Liver (tissue), 9 donors: Measurements from ENCODE around the gene B4GALT6. TPM values are rescaled to one million over a fixed set of nuclear protein-coding genes. Genes with fewer than 3 reads are reported as not detected.

Source experiments
- DNase-seq: peaks from one replicate; pipeline ENCODE4 v3.0.0-alpha.2; 2017; ENCODE audit warnings: low spot score
- H3K27ac ChIP-seq, 2 donors: one replicate each; pipeline ENCODE4 v1.7.0; 2013; ENCODE audit warnings: inconsistent platforms in 2 of 2, low read length in 2 of 2, control low read depth in 1 of 2, low read depth in 1 of 2, mild to moderate bottlenecking in 1 of 2
- H3K27me3 ChIP-seq, 4 donors: one replicate each; pipeline versions ENCODE4 v1.6.1 to v1.7.0; 2013; ENCODE audit warnings: low read length in 3 of 4, inconsistent platforms in 1 of 4, mild to moderate bottlenecking in 1 of 4, moderate library complexity in 1 of 4; ENCODE audit not compliant: control insufficient read depth in 4 of 4, insufficient read depth in 4 of 4
- H3K36me3 ChIP-seq, 4 donors: one replicate each; pipeline versions ENCODE4 v1.6.1 to v1.7.0; 2013; ENCODE audit warnings: low read length in 3 of 4, mild to moderate bottlenecking in 3 of 4, low read depth in 1 of 4, moderate library complexity in 1 of 4; ENCODE audit not compliant: control insufficient read depth in 4 of 4, insufficient read depth in 3 of 4
- H3K4me1 ChIP-seq, 4 donors: one replicate each; pipeline versions ENCODE4 v1.6.1 to v1.7.0; 2013; ENCODE audit warnings: low read length in 3 of 4, mild to moderate bottlenecking in 3 of 4, moderate library complexity in 1 of 4; ENCODE audit not compliant: control insufficient read depth in 4 of 4, insufficient read depth in 4 of 4
- H3K4me3 ChIP-seq, 3 donors: one replicate each; pipeline versions ENCODE4 v1.6.1 to v1.7.0; 2013; ENCODE audit warnings: low read length in 3 of 3, control low read depth in 1 of 3, low read depth in 1 of 3, mild to moderate bottlenecking in 1 of 3
- H3K9ac ChIP-seq, 2 donors: one replicate each; pipeline ENCODE4 v1.7.0; 2013; ENCODE audit warnings: low read length in 2 of 2, mild to moderate bottlenecking in 2 of 2, moderate library complexity in 2 of 2, control low read depth in 1 of 2, low read depth in 1 of 2
- H3K9me3 ChIP-seq, 4 donors: one replicate each; pipeline versions ENCODE4 v1.6.1 to v1.7.0; 2013; ENCODE audit warnings: low read length in 3 of 4; ENCODE audit not compliant: control insufficient read depth in 4 of 4
- CTCF ChIP-seq: fragments of 150-350 bp; IDR thresholded peaks from 2 replicates; pipeline ENCODE4 v1.5.1; 2017; ENCODE audit warnings: improper control_type of control experiment, low read depth, low read length; ENCODE audit not compliant: missing input control
- FOXA1 ChIP-seq: IDR thresholded peaks from 2 replicates; pipeline ENCODE4 v1.6.1; 2016; ENCODE audit warnings: antibody characterized with exemption
- FOXA2 ChIP-seq: IDR thresholded peaks from 2 replicates; pipeline ENCODE4 v1.6.1; 2016; ENCODE audit warnings: antibody characterized with exemption
- GABPA ChIP-seq, 2 donors: IDR thresholded peaks in 1 of 2; conservative IDR thresholded peaks in 1 of 2; 2 replicates each; pipeline ENCODE4 v1.6.1; 2016; ENCODE audit warnings: antibody characterized with exemption in 2 of 2, mild to moderate bottlenecking in 1 of 2, moderate library complexity in 1 of 2
- HNF4A ChIP-seq, 2 donors: conservative IDR thresholded peaks; 2 replicates each; pipeline ENCODE4 v1.6.1; 2016; ENCODE audit warnings: antibody characterized with exemption in 2 of 2, mild to moderate bottlenecking in 2 of 2
- HNF4G ChIP-seq: IDR thresholded peaks from 2 replicates; pipeline ENCODE4 v1.6.1; 2016; ENCODE audit warnings: antibody characterized with exemption
- JUND ChIP-seq, 2 donors: IDR thresholded peaks; 2 replicates each; pipeline ENCODE4 v1.6.1; 2016; ENCODE audit warnings: antibody characterized with exemption in 2 of 2
- NR2F2 ChIP-seq: IDR thresholded peaks from 2 replicates; pipeline ENCODE4 v1.6.1; 2016; ENCODE audit warnings: antibody characterized with exemption
- RAD21 ChIP-seq, 2 donors: IDR thresholded peaks; 2 replicates each; pipeline ENCODE4 v1.6.1; 2016; ENCODE audit warnings: antibody characterized with exemption in 2 of 2, mild to moderate bottlenecking in 2 of 2
- RXRA ChIP-seq, 2 donors: IDR thresholded peaks; 2 replicates each; pipeline ENCODE4 v1.6.1; 2017 to 2018; ENCODE audit warnings: antibody characterized with exemption in 2 of 2, mild to moderate bottlenecking in 1 of 2
- SP1 ChIP-seq: IDR thresholded peaks from 2 replicates; pipeline ENCODE4 v1.6.1; 2018; ENCODE audit warnings: antibody characterized with exemption, mild to moderate bottlenecking
- TAF1 ChIP-seq: conservative IDR thresholded peaks from 2 replicates; pipeline ENCODE4 v1.6.1; 2016; ENCODE audit warnings: antibody characterized with exemption, mild to moderate bottlenecking
- YY1 ChIP-seq: IDR thresholded peaks from 2 replicates; pipeline ENCODE4 v1.6.1; 2016; ENCODE audit warnings: antibody characterized with exemption, mild to moderate bottlenecking
- ZBTB33 ChIP-seq: IDR thresholded peaks from 2 replicates; pipeline ENCODE4 v1.6.1; 2016; ENCODE audit warnings: antibody characterized with exemption
- WGBS: extraction: QIAGEN DNeasy Blood & Tissue Kit; methylation state at CpG from one replicate; pipeline ENCODE4 v1.1.7; 2013; 5-methylcytosine and 5-hydroxymethylcytosine counted together
- polyA plus RNA-seq, 2 donors: library from polyadenylated mRNA; stranded (reverse) in 1 of 2; unstranded in 1 of 2; fragments of 200-250 nt in 1 of 2; fragments of >200 nt in 1 of 2; fragmentation: Nextera tagmentation in 1 of 2; extraction: Ambion mirVana in 1 of 2; gene quantifications; one replicate each; pipeline versions ENCODE4 v1.2.1 to v1.2.3, GENCODE V29; 2013 to 2015
- total RNA-seq, 2 donors: library from RNA; depleted of rRNA; stranded (reverse); fragments of >200 nt; gene quantifications; one replicate each; pipeline ENCODE4 v1.2.3, GENCODE V29; 2014
- TF ChIP-seq, protein P1 (sequence below): IDR thresholded peaks from 2 replicates; pipeline ENCODE4 v1.6.1; 2016; ENCODE audit warnings: antibody characterized with exemption
- TF ChIP-seq, protein P2 (sequence below): IDR thresholded peaks from 2 replicates; pipeline ENCODE4 v1.6.1; 2016; ENCODE audit warnings: antibody characterized with exemption
- TF ChIP-seq, protein P3 (sequence below): IDR thresholded peaks from 2 replicates; pipeline ENCODE4 v1.6.1; 2016; ENCODE audit warnings: antibody characterized with exemption, mild to moderate bottlenecking
- donor health status: healthy.
- donor health status: healthy.
- donor health status: healthy.
- donor health status: healthy.
- donor health status: healthy.

Gene B4GALT6
- total and polyA plus RNA-seq, 4 donors = 0.48 to 4.2 (median 0.61) TPM

DNA sequence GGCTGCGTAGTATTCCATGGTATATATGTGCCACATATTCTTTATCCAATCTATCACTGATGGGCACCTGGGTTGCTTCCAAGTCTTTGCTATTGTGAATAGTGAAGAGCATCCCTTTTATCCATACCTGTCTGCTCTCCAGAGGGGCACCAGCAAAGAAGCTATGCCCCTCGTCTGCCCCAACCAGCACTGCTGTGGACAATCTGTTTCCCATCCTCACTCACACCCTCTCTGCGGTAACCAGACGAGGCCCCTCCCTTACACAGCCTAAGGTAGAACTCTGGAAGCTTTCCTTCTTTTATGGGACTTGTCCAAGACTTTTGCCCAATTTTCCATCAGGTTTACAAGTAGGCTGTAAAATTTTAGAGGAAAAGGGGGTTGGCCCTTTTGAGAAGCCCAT, 67.8 kb downstream of the B4GALT6 start:
- Histone ChIP-seq H3K9ac (no peak overlapping the region), H3K4me3 (no peak overlapping the region), H3K27me3 (no peaks in the 10 kb centered on the region), H3K27ac (no peak overlapping the region), H3K4me1 (no peaks in the 10 kb centered on the region), H3K9me3 (no peaks in the 10 kb centered on the region), H3K36me3 (no peaks in the 10 kb centered on the region)
- WGBS = 94% methylated on average over 4 of the region's 4 CpGs
- no peak for DNase-seq
- TF ChIP-seq FOXA1 = no peak
- TF ChIP-seq YY1 = no peak
- TF ChIP-seq, protein P1, sequence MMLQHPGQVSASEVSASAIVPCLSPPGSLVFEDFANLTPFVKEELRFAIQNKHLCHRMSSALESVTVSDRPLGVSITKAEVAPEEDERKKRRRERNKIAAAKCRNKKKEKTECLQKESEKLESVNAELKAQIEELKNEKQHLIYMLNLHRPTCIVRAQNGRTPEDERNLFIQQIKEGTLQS = no peak
- no peak for TF ChIP-seq HNF4G
- TF ChIP-seq CTCF = no peak
- TF ChIP-seq TAF1 = no peak
- TF ChIP-seq GABPA (IDR thresholded peaks at IDR 0.05 in 1 of 2, conservative IDR thresholded peaks at IDR 0.05 in 1 of 2) = no peak
- no peak for TF ChIP-seq HNF4A (conservative IDR thresholded peaks at IDR 0.05)
- TF ChIP-seq JUND (IDR thresholded peaks at IDR 0.05) = no peak
- no peak for TF ChIP-seq RAD21 (IDR thresholded peaks at IDR 0.05)
- no peak for TF ChIP-seq FOXA2
- no peak for TF ChIP-seq NR2F2
- TF ChIP-seq, protein P2, sequence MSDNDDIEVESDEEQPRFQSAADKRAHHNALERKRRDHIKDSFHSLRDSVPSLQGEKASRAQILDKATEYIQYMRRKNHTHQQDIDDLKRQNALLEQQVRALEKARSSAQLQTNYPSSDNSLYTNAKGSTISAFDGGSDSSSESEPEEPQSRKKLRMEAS = no peak

- Histone ChIP-seq H3K9ac (no peak overlapping the region), H3K27ac (no peak overlapping the region), H3K9me3 (no peaks in the 10 kb centered on the region), H3K4me3 (no peak overlapping the region), H3K27me3 (no peaks in the 10 kb centered on the region), H3K36me3 (no peaks in the 10 kb centered on the region), H3K4me1 (no peaks in the 10 kb centered on the region)
- no peak for DNase-seq
- 74% methylated on average over 2 of the region's 2 CpGs for WGBS
- TF ChIP-seq NR2F2 (no peak), FOXA1 (no peak), HNF4A (conservative IDR thresholded peaks at IDR 0.05) (no peak), GABPA (IDR thresholded peaks at IDR 0.05 in 1 of 2, conservative IDR thresholded peaks at IDR 0.05 in 1 of 2) (no peak), ZBTB33 (no peak)
Observed at GRCh38 chr18:31614044-31614443, 70.3 kb downstream of the B4GALT6 start.

DNA sequence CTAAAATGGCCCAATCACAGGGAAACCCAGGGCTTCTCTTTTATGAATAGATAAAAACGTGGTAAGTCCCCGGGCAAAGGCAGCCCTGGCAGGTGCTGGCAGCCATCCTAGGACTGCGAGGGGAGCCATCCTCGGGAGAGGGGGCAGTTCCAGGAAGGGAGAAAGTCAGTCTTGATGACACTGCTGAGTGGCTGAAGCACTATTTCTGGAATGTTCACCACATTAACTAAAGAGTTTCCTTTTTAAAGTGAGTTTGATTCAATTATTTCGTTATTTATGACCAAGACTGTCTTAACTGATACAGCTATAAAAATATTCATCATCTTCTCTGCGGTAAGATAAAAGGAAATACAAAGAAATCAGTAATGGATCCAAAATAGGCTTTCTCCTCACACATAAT, 72.3 kb downstream of the B4GALT6 start:
- peaks cover 0 to 5% (median 3%) of the 10 kb centered on the region in 4 donors for H3K4me1 ChIP-seq
- H3K9ac ChIP-seq = no peak overlapping the region
- 77% methylated on average over 6 of the region's 6 CpGs for WGBS
- no peak overlapping the region for H3K4me3 ChIP-seq
- DNase-seq = no peak
- no peaks in the 10 kb centered on the region for H3K36me3 ChIP-seq
- no peaks in the 10 kb centered on the region for H3K9me3 ChIP-seq
- H3K27me3 ChIP-seq = no peaks in the 10 kb centered on the region
- no peak overlapping the region for H3K27ac ChIP-seq
- TF ChIP-seq SP1 = no peak
- no peak for TF ChIP-seq GABPA (IDR thresholded peaks at IDR 0.05 in 1 of 2, conservative IDR thresholded peaks at IDR 0.05 in 1 of 2)
- no peak for TF ChIP-seq JUND (IDR thresholded peaks at IDR 0.05)
- TF ChIP-seq RAD21 (IDR thresholded peaks at IDR 0.05) = no peak
- TF ChIP-seq NR2F2 = no peak
- no peak for TF ChIP-seq RXRA (IDR thresholded peaks at IDR 0.05)
- TF ChIP-seq CTCF = no peak
- no peak for TF ChIP-seq FOXA1
- TF ChIP-seq TAF1 = no peak
- no peak for TF ChIP-seq HNF4A (conservative IDR thresholded peaks at IDR 0.05)
- TF ChIP-seq, protein P3, sequence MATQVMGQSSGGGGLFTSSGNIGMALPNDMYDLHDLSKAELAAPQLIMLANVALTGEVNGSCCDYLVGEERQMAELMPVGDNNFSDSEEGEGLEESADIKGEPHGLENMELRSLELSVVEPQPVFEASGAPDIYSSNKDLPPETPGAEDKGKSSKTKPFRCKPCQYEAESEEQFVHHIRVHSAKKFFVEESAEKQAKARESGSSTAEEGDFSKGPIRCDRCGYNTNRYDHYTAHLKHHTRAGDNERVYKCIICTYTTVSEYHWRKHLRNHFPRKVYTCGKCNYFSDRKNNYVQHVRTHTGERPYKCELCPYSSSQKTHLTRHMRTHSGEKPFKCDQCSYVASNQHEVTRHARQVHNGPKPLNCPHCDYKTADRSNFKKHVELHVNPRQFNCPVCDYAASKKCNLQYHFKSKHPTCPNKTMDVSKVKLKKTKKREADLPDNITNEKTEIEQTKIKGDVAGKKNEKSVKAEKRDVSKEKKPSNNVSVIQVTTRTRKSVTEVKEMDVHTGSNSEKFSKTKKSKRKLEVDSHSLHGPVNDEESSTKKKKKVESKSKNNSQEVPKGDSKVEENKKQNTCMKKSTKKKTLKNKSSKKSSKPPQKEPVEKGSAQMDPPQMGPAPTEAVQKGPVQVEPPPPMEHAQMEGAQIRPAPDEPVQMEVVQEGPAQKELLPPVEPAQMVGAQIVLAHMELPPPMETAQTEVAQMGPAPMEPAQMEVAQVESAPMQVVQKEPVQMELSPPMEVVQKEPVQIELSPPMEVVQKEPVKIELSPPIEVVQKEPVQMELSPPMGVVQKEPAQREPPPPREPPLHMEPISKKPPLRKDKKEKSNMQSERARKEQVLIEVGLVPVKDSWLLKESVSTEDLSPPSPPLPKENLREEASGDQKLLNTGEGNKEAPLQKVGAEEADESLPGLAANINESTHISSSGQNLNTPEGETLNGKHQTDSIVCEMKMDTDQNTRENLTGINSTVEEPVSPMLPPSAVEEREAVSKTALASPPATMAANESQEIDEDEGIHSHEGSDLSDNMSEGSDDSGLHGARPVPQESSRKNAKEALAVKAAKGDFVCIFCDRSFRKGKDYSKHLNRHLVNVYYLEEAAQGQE = no peak
- TF ChIP-seq, protein P2 = no peak
